Measurements from ENCODE around the gene SYMPK.
A peak's percentile ranks its signal among the peaks of the same experiment; 100 is the strongest.

DNA sequence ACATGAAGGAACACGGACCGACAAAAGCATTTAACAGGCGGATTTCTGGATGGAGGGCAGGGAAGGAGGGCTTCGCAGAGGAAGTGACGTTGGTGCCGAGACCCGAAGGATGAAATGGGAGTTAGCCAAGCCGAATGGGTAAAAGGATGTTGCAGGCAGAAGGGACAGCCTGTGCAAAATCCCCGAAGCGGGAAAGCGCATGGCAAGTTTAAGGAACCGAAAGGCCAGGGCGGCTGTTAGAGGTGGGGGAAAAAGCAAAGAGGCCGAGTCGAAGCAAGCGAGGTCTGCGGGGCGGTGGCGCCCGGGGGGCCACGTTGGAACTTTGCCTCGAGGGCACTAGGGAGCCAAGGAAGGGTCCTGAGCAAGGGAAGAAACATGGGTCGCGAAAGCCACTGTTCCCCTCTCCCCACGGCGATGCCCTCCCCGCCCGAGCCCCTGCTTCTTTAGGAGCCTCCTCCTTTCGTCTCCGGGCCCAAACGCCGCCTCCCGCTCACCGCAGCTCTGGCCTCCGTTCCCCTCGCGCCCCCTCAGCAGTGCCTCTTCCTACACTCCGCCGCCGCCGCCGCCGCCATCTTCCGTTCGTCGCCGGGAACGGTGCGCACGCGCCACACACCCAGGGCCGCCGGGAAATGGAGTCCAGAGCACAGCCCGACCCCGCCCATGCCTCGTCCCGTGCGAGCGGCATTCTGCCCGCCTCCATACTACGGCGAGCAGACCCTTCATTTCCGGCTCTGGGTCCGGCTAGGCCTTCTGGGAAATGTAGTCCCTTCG, at the start of gene SYMPK:
- TF ChIP-seq ZNF274 (IDR thresholded peaks at IDR 0.05; ENCODE audit: low read depth, low read length): no peak
- TF ChIP-seq YY1 (IDR thresholded peaks at IDR 0.05; ENCODE audit: insufficient read depth, insufficient read length): peak; percentile 71

Measured in NT2/D1 (cell line).